Loucy (cell line): ENCODE data around the gene FOXQ1.

Experiments
- H2AFZ ChIP-seq: fragments of 200-600 bp; sonication (generic); 2 replicates; pipeline ENCODE4 v1.6.0; 2016; ENCODE audit warnings: antibody characterized with exemption, mild to moderate bottlenecking, low read length, moderate library complexity
- H3F3A ChIP-seq: fragments of 200-600 bp; 2 replicates; pipeline ENCODE4 v1.6.0; 2016; ENCODE audit warnings: antibody characterized with exemption, low read depth, mild to moderate bottlenecking
- H3K27me3 ChIP-seq: fragments of 200-600 bp; sonication (generic); 2 replicates; pipeline ENCODE4 v1.6.1; 2014; ENCODE audit warnings: low read length, mild to moderate bottlenecking; ENCODE audit not compliant: insufficient read depth, poor library complexity, severe bottlenecking
- H3K36me3 ChIP-seq: fragments of 200-600 bp; sonication (generic); 2 replicates; pipeline ENCODE4 v1.6.1; 2016; ENCODE audit warnings: low read length; ENCODE audit not compliant: insufficient read depth
- H3K4me1 ChIP-seq: fragments of 200-600 bp; sonication (generic); 2 replicates; pipeline ENCODE4 v1.5.1; 2014; ENCODE audit warnings: low read length, mild to moderate bottlenecking; ENCODE audit not compliant: insufficient read depth, poor library complexity, severe bottlenecking
- H3K4me2 ChIP-seq: fragments of 200-600 bp; sonication (generic); 2 replicates; pipeline ENCODE4 v1.6.0; 2014; ENCODE audit warnings: antibody characterized with exemption, low read length, low read depth, mild to moderate bottlenecking; ENCODE audit not compliant: poor library complexity, severe bottlenecking
- H3K4me3 ChIP-seq: fragments of 200-600 bp; sonication (generic); 2 replicates; pipeline ENCODE4 v1.5.1; 2014; ENCODE audit warnings: low read length, mild to moderate bottlenecking, mixed read lengths; ENCODE audit not compliant: poor library complexity, severe bottlenecking
- H3K79me2 ChIP-seq: fragments of 200-600 bp; sonication (generic); 2 replicates; pipeline ENCODE4 v1.6.1; 2014; ENCODE audit warnings: low read length; ENCODE audit not compliant: insufficient read depth
- H3K9ac ChIP-seq: fragments of 200-600 bp; sonication (generic); 2 replicates; pipeline ENCODE4 v1.6.0; 2014; ENCODE audit warnings: mild to moderate bottlenecking, low read depth, low read length, moderate library complexity; ENCODE audit not compliant: poor library complexity, severe bottlenecking
- H3K9me2 ChIP-seq: fragments of 200-600 bp; sonication (generic); replicated peaks from 2 replicates; pipeline ENCODE4 v1.6.1; 2016; ENCODE audit warnings: low read depth, low read length, mixed read lengths
- H3K9me3 ChIP-seq: fragments of 200-600 bp; sonication (generic); 2 replicates; pipeline ENCODE4 v1.6.1; 2014; ENCODE audit warnings: mild to moderate bottlenecking, antibody characterized with exemption, low read length, low read depth; ENCODE audit not compliant: insufficient read depth
- H4K20me1 ChIP-seq: fragments of 200-600 bp; sonication (generic); 2 replicates; pipeline ENCODE4 v1.6.0; 2014; ENCODE audit warnings: antibody characterized with exemption, low read length, mild to moderate bottlenecking; ENCODE audit not compliant: insufficient read depth, poor library complexity, severe bottlenecking
- CTCF ChIP-seq: fragments of 200-600 bp; sonication (generic); conservative IDR thresholded peaks from 2 replicates; pipeline ENCODE4 v1.5.1; 2014; ENCODE audit warnings: mild to moderate bottlenecking, antibody characterized with exemption, low read length
- EZH2phosphoT487 ChIP-seq: fragments of 200-600 bp; IDR thresholded peaks from 2 replicates; pipeline ENCODE4 v1.6.1; 2018; ENCODE audit warnings: antibody characterized with exemption, mild to moderate bottlenecking, moderate library complexity, borderline replicate concordance

Gene FOXQ1

GRCh38 chr6:1267057-1267732 lies 44.7 kb upstream of the FOXQ1 start:
- peaks cover 14% of the 10 kb centered on the region for H3K4me1 ChIP-seq
- no peaks in the 10 kb centered on the region for H3K79me2 ChIP-seq
- H3K4me2 ChIP-seq, result no peak overlapping the region
- TF ChIP-seq CTCF (no peak), EZH2phosphoT487 (no peak)
- no peaks in the 10 kb centered on the region for H3K27me3 ChIP-seq
- H3F3A ChIP-seq, result no peaks in the 10 kb centered on the region
- H2AFZ ChIP-seq, result no peak overlapping the region
- H3K4me3 ChIP-seq, result no peak overlapping the region
- no peaks in the 10 kb centered on the region for H3K36me3 ChIP-seq
- H3K9me2 ChIP-seq, result no peaks in the 10 kb centered on the region
- no peak overlapping the region for H3K9ac ChIP-seq
- peaks cover 11% of the 10 kb centered on the region; the same call in 1 of the 2 replicates for H3K9me3 ChIP-seq
- H4K20me1 ChIP-seq, result no peaks in the 10 kb centered on the region

- Histone ChIP-seq H3K9ac (no peak overlapping the region), H3K9me3 (peaks cover 14% of the 10 kb centered on the region; the same call in 1 of the 2 replicates)
Observed at GRCh38 chr6:1267790-1268762, 43.8 kb upstream of the FOXQ1 start.

More at GRCh38 chr6:1267790-1268762, 43.8 kb upstream of the FOXQ1 start:
- no peaks in the 10 kb centered on the region for H3F3A ChIP-seq
- H3K36me3 ChIP-seq, result no peaks in the 10 kb centered on the region
- H3K4me3 ChIP-seq, result no peak overlapping the region
- no peak overlapping the region for H3K4me2 ChIP-seq
- no peaks in the 10 kb centered on the region for H4K20me1 ChIP-seq
- H3K4me1 ChIP-seq, result peaks cover 10% of the 10 kb centered on the region
- H3K9me2 ChIP-seq, result no peaks in the 10 kb centered on the region
- TF ChIP-seq CTCF (no peak), EZH2phosphoT487 (no peak)
- no peak overlapping the region for H2AFZ ChIP-seq
- H3K79me2 ChIP-seq, result no peaks in the 10 kb centered on the region
- H3K27me3 ChIP-seq, result no peaks in the 10 kb centered on the region
